22Rv1 (cell line): ENCODE results near the gene RNF20.

Experiments
- CTCF ChIP-seq: fragments of 450-650 bp; IDR thresholded peaks from 2 replicates; pipeline ENCODE4 v1.5.1; 2017; ENCODE audit warnings: mild to moderate bottlenecking
- ZFX ChIP-seq: fragments of 450-650 bp; IDR thresholded peaks from 2 replicates; pipeline ENCODE4 v1.6.1; 2017; ENCODE audit warnings: antibody characterized with exemption, borderline replicate concordance

GRCh38 chr9:101516655-101517054, 17.0 kb upstream of the RNF20 start:
- TF ChIP-seq CTCF = no peak
- no peak for TF ChIP-seq ZFX
